Esophagus muscularis mucosa (tissue), 4 donors: ENCODE data around the gene RGPD8.
"Not testable (repeated sequence)": the region's sequence is repeated elsewhere in the genome, so short reads cannot be mapped to it uniquely, and the experiment has no call there.

Experiments
- EP300 ChIP-seq: sonication (generic); formaldehyde crosslinking; IDR thresholded peaks from one replicate; pipeline ENCODE4 v1.6.1; 2017; ENCODE audit warnings: antibody characterized with exemption
- POLR2A ChIP-seq: fragments of 450-650 bp; IDR thresholded peaks from one replicate; pipeline ENCODE4 v1.6.1; 2017; ENCODE audit warnings: antibody characterized with exemption, moderate library complexity, mild to moderate bottlenecking, low read depth
- POLR2AphosphoS5 ChIP-seq, 2 donors: sonication (generic); formaldehyde crosslinking; IDR thresholded peaks; one replicate each; pipeline ENCODE4 v1.6.1; 2017; ENCODE audit warnings: antibody characterized with exemption in 2 of 2
- TF ChIP-seq, protein P1 (sequence below), 3 experiments: fragments of 200-600 bp in 2 of 3; fragments of 450-650 bp in 1 of 3; sonication (generic) in 2 of 3; IDR thresholded peaks; one replicate each; pipeline ENCODE4 v1.5.1; 2017 to 2019; ENCODE audit warnings: antibody characterized with exemption in 3 of 3, mild to moderate bottlenecking in 2 of 3, moderate library complexity in 1 of 3

DNA sequence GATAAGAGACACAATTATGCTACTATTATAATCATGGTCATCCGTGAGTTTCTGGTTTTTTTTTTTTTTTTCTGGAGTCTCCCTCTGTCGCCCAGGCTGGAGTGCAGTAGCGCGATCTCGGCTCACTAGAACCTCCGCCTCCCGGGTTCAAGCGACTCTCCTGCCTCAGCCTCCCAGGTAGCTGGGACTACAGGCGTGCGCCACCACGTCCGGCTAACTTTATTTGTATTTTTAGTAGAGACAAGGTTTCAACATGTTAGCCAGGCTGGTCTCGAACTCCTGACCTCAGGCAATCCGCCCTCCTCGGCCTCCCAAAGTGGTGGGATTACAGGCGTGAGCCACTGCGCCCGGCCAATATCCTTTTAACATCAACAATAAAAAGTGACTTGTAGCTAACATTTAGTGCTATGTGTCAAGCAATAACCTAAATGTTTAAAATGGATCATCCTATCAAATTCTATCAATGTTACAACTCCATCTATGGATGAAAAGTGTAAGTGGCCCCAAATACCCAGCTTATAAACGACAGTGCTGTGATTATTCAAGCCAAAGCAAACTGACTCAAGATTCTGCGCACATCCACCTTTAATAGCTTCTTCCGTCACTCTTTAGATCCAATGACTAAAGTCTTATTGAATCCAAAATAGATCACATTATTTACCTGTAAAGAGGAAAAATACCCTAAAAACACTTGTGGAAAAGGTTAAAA is 1.7 kb downstream of the RGPD8 start:
- not testable (repeated sequence) for TF ChIP-seq EP300; POLR2A; POLR2AphosphoS5 (IDR thresholded peaks at IDR 0.05)
- TF ChIP-seq, protein P1, sequence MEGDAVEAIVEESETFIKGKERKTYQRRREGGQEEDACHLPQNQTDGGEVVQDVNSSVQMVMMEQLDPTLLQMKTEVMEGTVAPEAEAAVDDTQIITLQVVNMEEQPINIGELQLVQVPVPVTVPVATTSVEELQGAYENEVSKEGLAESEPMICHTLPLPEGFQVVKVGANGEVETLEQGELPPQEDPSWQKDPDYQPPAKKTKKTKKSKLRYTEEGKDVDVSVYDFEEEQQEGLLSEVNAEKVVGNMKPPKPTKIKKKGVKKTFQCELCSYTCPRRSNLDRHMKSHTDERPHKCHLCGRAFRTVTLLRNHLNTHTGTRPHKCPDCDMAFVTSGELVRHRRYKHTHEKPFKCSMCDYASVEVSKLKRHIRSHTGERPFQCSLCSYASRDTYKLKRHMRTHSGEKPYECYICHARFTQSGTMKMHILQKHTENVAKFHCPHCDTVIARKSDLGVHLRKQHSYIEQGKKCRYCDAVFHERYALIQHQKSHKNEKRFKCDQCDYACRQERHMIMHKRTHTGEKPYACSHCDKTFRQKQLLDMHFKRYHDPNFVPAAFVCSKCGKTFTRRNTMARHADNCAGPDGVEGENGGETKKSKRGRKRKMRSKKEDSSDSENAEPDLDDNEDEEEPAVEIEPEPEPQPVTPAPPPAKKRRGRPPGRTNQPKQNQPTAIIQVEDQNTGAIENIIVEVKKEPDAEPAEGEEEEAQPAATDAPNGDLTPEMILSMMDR (IDR thresholded peaks at IDR 0.05), result not testable (repeated sequence)
